NK-92 (cell line): ENCODE results near the gene TBC1D13.

Source experiments
- DNase-seq: peaks from one replicate; lab custom pipeline; 2025; ENCODE audit not compliant: unreplicated experiment; lab: John Stamatoyannopoulos, UW

TBC1D13 gene

GRCh38 chr9:128820665-128821583, 33.9 kb downstream of the TBC1D13 start:
- no peak for DNase-seq

DNA sequence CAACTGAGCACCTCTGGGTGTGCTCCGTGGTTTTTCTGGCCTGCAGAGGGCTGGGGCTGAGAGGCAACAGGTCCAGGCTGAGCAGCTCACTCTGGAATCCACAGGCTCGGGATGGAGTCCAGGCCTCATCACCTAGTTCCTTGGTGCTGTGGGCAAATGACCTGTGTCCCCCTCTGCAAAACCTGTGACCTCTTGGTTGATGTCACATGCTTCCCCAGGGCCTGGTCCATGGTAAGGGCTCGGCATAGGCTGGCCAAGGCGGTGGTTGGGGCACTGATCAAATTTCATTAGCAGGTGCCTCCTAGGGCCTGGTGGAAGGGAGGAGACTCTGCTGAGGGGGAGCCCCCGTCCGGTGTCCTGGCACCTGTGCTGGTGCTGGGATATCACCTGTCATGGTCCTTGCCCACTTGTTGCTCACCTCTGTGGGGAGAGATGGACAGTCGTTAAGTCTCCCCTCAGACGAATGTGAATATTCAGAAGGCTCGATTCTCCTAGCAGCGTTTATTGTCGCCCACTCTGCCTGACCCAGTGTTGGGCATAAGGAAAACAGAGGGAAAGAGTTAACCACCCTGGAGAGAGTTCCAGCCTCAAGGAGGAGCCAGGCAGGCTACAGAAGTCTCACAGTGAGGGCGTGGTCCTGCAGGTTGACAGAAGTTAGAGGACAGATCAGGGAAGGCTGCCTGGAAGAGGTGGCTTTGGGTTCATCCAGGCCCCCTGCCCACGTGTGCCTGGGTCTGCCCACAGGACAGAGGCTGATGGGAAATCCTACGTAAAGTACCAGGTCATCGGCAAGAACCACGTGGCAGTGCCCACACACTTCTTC, 34.7 kb downstream of the TBC1D13 start:
- DNase-seq, result no peak

GRCh38 chr9:128822407-128823042, 35.5 kb downstream of the TBC1D13 start:
- DNase-seq, result no peak

GRCh38 chr9:128823362-128823902, 36.4 kb downstream of the TBC1D13 start:
- DNase-seq, result no peak

GRCh38 chr9:128823903-128824406, 36.9 kb downstream of the TBC1D13 start:
- no peak for DNase-seq

DNA sequence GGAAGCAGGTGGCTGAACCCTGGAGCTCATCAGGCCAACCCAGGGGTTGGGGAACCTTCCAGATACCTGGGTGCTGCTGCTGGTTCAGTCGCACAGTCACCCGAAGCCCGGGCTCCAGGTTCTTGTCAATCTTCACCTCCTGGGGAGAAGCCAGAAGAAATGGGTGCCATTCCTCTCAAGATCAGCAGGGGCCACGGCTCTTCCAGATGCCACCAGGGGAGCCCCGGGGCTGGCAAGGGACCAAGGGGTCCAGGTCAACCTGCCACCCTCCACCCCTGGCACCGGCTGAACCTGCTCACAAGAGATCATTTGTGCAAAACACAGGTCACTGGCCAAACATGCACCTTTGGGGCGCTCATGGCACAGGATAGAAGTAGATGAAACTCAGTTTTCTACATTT, 37.9 kb downstream of the TBC1D13 start:
- no peak for DNase-seq

DNA sequence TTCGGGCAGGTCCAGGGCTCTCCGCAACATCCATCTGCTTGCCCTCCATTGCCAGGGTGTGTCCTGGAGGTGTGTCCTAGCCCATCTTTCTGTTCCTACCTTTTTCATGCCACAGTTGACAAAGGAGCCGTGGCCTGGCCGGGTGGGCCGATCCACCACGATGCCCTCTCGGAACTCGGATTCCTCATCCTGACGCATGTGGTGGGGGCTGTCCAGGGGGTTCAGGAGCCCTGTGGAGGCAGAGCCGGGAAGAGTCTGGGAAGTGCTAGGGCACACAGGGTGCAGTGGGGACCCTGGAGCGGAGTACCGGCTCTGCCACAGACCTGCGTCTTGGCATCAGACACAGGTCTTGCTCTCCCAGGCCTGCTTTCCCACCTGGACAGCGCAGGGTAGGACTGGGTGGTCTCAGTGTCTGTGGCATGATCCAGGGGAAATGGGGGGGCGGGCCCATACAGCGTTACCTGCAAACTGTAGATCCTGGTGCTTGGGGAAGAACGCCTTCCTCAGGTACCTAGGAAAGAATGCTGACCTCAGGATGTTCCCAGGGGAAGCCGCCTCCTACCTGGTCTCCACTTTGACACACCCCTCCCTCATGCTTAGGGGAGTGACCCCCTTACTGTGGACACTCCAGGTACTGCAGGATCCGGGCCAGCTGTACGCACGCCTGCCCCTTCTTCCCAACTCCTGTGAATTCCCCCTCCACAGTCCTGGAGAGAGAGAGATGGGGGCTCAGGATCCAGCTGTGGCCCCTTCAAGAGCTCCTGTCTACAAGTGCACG, 39.1 kb downstream of the TBC1D13 start:
- no peak for DNase-seq

DNA sequence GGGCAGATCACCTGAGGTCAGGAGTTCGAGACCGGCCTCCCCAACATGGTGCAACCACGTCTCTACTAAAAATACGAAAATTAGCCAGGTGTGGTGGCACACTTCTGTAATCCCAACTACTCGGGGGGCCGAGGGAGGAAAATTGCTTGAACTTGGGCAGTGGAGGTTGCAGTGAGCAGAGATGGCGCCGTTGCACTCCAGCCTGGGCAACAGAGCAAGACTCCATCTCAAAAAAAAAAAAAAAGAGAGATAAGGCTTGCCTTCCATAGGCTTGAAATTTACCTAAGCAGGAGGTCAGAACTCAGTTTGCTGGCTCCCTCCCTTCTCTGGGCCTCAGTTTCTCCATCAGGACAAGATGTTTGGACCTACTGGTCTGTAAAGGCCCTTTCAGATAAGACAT, 41.2 kb downstream of the TBC1D13 start:
- no peak for DNase-seq

DNA sequence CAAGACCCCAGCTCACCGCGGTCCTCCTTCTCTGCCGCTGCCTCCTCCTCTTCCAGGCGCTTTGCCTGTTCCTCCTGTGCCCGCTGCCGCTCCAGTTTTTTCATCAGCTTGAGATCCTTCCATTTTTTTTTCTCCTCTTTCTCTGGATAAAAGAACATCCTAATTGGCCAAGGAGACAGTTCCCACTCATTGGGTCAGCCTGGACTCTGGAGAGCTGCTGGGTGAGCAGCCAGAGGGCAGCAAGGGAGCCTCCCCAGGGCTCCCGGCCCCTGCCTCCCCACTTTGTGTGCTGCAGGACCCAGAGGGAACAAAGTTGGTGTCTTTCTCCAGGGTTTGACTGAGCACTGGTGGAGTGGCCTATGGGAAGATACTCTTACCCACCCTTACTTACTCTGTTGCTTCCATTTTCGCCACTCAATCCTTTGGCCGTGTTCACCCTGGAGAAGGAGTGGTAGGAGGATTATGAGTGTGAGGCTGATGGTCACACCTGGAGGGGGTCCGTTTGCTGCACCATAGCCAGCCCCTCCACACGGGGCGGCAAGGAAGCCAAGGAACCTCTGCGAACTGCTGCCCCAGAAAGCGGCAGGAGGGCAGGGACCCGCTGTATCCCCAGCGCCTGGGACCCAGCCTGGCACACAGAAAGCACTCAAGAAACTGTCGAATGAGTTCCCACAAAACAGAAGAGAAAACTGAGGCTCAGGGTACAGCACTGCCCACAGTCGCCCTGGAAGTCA, 41.8 kb downstream of the TBC1D13 start:
- no peak for DNase-seq

GRCh38 chr9:128829477-128830251, 42.6 kb downstream of the TBC1D13 start, which contains the start of gene SPOUT1:
TSS of gene SPOUT1 (minus strand) at chr9:128829794. CDS start at chr9:128829780, 14 bp downstream.
- DNase-seq, result peak; percentile 49

DNA sequence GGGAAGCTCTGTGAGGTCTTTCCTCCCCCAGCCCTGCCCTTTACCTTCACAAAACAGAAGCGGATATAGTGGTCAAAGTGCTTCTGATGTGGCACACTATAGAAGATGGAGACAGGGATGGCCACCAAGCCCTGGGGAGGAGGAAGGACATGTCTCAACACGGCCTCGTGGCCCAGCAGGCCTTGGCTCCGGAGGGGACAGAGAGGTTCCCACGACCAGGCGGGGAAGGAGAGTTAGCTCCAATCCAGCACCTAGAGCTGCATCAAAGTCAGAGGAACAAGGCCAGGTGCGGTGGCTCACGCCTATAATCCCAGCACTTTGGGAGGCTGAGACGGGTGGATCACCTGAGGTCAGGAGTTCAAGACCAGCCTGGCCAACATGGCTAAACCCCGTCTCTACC, 46.6 kb downstream of the TBC1D13 start:
- DNase-seq, result no peak

- no peak for DNase-seq
Measured at GRCh38 chr9:128835246-128836210, 48.5 kb downstream of the TBC1D13 start.

- DNase-seq, result no peak
Measured at GRCh38 chr9:128836509-128837145, 49.6 kb downstream of the TBC1D13 start.

DNA sequence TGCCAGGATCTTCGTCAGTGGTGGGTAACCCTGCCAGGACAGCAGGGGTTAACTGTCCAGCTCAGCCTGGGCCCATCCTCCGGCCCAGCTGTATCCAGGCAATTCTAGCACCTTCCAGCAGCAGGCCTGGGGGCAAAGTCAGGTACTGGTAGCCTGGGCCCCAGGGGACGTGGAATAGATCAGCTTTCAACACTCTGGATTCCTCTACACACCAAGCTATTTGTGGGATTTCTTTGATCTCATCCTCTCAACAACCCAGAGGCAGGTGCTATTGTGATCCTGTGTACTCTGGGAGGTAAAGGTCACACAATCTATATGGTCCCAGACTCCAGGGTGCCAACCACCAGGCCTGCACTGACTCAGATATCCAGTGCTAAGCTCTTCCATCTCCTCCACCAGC, 51.3 kb downstream of the TBC1D13 start:
- DNase-seq, result no peak

GRCh38 chr9:128840524-128840923, 53.5 kb downstream of the TBC1D13 start:
- DNase-seq, result no peak

DNA sequence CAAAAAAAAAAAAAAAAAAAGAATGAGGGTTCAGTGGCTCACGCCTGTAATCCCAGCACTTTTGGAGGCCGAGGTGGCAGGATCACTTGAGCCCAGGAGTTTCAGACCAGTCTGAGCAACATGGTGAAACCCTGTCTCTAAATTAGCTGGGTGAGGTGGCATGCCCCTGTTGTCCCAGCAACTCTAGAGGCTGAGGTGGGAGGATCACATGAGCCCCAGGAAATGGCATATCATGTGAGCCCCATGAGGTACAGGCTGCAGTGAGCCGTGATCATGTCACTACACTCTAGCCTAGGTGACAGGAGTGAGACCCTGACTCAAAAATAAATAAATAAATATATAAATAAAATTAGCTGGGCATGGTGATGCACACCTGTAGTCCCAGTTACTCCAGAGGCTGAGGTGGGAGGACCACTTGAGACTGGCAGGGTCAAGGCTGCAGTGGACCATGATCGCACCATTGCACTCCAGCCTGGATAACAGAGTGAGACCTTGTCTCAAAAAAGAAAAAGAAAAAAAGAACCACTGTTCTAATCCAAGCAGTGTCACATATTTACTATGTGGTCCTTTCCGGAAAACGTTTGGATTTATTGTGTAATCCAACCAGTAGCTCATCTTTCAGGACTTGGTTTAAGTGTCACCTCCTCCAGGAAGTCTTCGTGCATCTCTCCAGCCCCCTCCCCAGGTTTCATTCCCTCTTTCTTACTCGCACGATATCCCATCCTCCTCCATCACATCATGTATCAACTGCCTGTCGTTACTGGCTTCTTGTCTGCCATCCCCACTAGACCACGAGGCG, 54.8 kb downstream of the TBC1D13 start:
- no peak for DNase-seq
